A549 treated with Mapracorat at 1 μM for 4 hours (cell line): ENCODE results near the gene SMAP1. TPM values are rescaled to one million over a fixed set of nuclear protein-coding genes. Genes with fewer than 3 reads are reported as not detected.

Source experiments
- total RNA-seq: library from RNA; stranded (reverse); fragments of 200-300 nt; extraction: Qiagen RNA extraction; gene quantifications from 5 replicates; pipeline ENCODE4 v1.2.3, GENCODE V29; 2022

SMAP1 gene
- total RNA-seq: 16.4 to 19.9 TPM (median 18.0 TPM) in 5 replicates

DNA sequence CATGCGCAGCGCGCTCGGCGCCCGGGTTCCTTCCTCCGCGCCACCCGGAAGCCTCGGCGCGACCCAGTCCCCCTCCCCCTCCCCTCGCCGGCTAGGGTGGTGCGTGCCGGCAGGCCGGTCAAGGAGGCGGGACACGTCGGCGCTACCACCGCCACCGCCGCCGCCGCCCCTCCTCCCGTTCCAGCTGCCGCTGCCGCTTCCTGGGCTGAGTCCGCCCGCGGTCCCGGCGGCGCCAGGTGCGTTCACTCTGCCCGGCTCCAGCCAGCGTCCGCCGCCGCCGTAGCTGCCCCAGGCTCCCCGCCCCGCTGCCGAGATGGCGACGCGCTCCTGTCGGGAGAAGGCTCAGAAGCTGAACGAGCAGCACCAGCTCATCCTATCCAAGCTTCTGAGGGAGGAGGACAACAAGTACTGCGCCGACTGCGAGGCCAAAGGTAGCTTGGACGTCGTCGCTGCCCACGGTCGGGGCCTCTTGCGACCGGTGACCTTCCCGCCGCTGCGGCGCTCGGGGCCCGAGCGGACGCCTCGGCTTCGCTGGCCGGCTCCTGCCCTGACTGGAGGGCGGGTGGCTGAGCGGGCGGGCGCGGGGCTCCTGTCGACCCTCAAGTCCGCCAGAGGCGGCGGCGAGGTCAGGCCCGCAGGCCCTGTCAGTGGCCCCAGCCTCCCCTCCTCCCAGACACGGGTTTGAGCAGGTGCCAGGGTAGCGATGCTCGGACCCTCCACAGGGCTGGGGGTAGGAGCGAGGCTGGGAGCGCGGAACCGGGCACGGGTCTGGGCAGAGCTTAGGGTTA, at the start of gene SMAP1:
Gene SMAP1, plus strand, starts transcription at position 173 of the 788 bp plus-strand sequence. Its CDS starts 141 bp downstream, at position 314.

Other genes starting within 250 kb of the SMAP1 start
- gene SDHAF4, start 101.0 kb upstream of the SMAP1 start, total RNA-seq: 2.9 to 5.4 TPM (median 4.1 TPM) in 5 replicates